Measurements from ENCODE around the gene TNFRSF18. TPM values are rescaled to one million over a fixed set of nuclear protein-coding genes. Genes with fewer than 3 reads are reported as not detected.

The TNFRSF18 gene
- polyA plus RNA-seq, 1 donor from 2014 or later = not detected

GRCh38 chr1:1194723-1195122 is 11.7 kb downstream of the TNFRSF18 start:
- Histone ChIP-seq H3K27ac (ENCODE audit: low read length) (no peak overlapping the region), H2AFZ (ENCODE audit: low read depth, low read length) (no peak overlapping the region), H3K79me2 (replicated peaks; ENCODE audit: insufficient read depth, low read length) (no peaks in the 10 kb centered on the region), H3K4me3 (ENCODE audit: low read length) (no peak overlapping the region), H3K9me3 (ENCODE audit: low read length) (no peaks in the 10 kb centered on the region), H3F3A (ENCODE audit: insufficient read depth, low read length, poor library complexity, severe bottlenecking) (no peaks in the 10 kb centered on the region), H3K27me3 (ENCODE audit: insufficient read depth, low read depth, low read length) (no peaks in the 10 kb centered on the region), H4K20me1 (ENCODE audit: insufficient read depth) (no peaks in the 10 kb centered on the region), H3K4me2 (ENCODE audit: low read length) (no peak overlapping the region), H3K9me2 (ENCODE audit: insufficient read depth, low read length) (no peaks in the 10 kb centered on the region), H3K9ac (ENCODE audit: low read length) (no peak overlapping the region), H3K36me3 (ENCODE audit: insufficient read depth, low read length) (no peaks in the 10 kb centered on the region)
- TF ChIP-seq POLR2AphosphoS5 (IDR thresholded peaks at IDR 0.05) = no peak
- no peak for TF ChIP-seq SMC3 (conservative IDR thresholded peaks at IDR 0.05; ENCODE audit: poor library complexity)

GRCh38 chr1:1191734-1192133 is 14.7 kb downstream of the TNFRSF18 start:
- Histone ChIP-seq H3K9me2 (ENCODE audit: insufficient read depth, low read length) (no peaks in the 10 kb centered on the region), H3K4me2 (ENCODE audit: low read length) (no peak overlapping the region), H2AFZ (ENCODE audit: low read depth, low read length) (no peak overlapping the region), H3K79me2 (replicated peaks; ENCODE audit: insufficient read depth, low read length) (no peaks in the 10 kb centered on the region), H3K27me3 (ENCODE audit: insufficient read depth, low read depth, low read length) (no peaks in the 10 kb centered on the region), H3K27ac (ENCODE audit: low read length) (no peak overlapping the region), H3F3A (ENCODE audit: insufficient read depth, low read length, poor library complexity, severe bottlenecking) (no peaks in the 10 kb centered on the region), H3K9me3 (ENCODE audit: low read length) (no peaks in the 10 kb centered on the region), H4K20me1 (ENCODE audit: insufficient read depth) (no peaks in the 10 kb centered on the region), H3K9ac (ENCODE audit: low read length) (no peak overlapping the region), H3K36me3 (ENCODE audit: insufficient read depth, low read length) (no peaks in the 10 kb centered on the region), H3K4me3 (ENCODE audit: low read length) (no peak overlapping the region)
- TF ChIP-seq TAF1 (IDR thresholded peaks at IDR 0.05; ENCODE audit: low read depth) (no peak), SMC3 (conservative IDR thresholded peaks at IDR 0.05; ENCODE audit: poor library complexity) (no peak), CTCF (IDR thresholded peaks at IDR 0.05; ENCODE audit: poor library complexity, severe bottlenecking) (no peak), POLR2AphosphoS5 (IDR thresholded peaks at IDR 0.05) (no peak), EZH2 (IDR thresholded peaks at IDR 0.05; ENCODE audit: borderline replicate concordance, insufficient read depth, low read length, poor library complexity, severe bottlenecking) (no peak), RAD21 (conservative IDR thresholded peaks at IDR 0.05) (no peak), EP300 (conservative IDR thresholded peaks at IDR 0.05; ENCODE audit: poor library complexity, severe bottlenecking) (no peak), MXI1 (conservative IDR thresholded peaks at IDR 0.05; ENCODE audit: poor library complexity, severe bottlenecking) (no peak), REST (IDR thresholded peaks at IDR 0.05; ENCODE audit: borderline replicate concordance) (no peak)

GRCh38 chr1:1189111-1189510 is 17.3 kb downstream of the TNFRSF18 start:
- Histone ChIP-seq H3K79me2 (replicated peaks; ENCODE audit: insufficient read depth, low read length) (no peaks in the 10 kb centered on the region), H3K4me3 (ENCODE audit: low read length) (no peak overlapping the region), H3K9ac (ENCODE audit: low read length) (no peak overlapping the region), H3K27ac (ENCODE audit: low read length) (no peak overlapping the region), H3K27me3 (ENCODE audit: insufficient read depth, low read depth, low read length) (no peaks in the 10 kb centered on the region), H3K36me3 (ENCODE audit: insufficient read depth, low read length) (no peaks in the 10 kb centered on the region), H3K9me2 (ENCODE audit: insufficient read depth, low read length) (no peaks in the 10 kb centered on the region), H3K9me3 (ENCODE audit: low read length) (no peaks in the 10 kb centered on the region), H4K20me1 (ENCODE audit: insufficient read depth) (no peaks in the 10 kb centered on the region), H2AFZ (ENCODE audit: low read depth, low read length) (no peak overlapping the region), H3K4me2 (ENCODE audit: low read length) (no peak overlapping the region), H3F3A (ENCODE audit: insufficient read depth, low read length, poor library complexity, severe bottlenecking) (no peaks in the 10 kb centered on the region)
- TF ChIP-seq RAD21 (conservative IDR thresholded peaks at IDR 0.05) (no peak), EP300 (conservative IDR thresholded peaks at IDR 0.05; ENCODE audit: poor library complexity, severe bottlenecking) (no peak), SMC3 (conservative IDR thresholded peaks at IDR 0.05; ENCODE audit: poor library complexity) (no peak), POLR2AphosphoS5 (IDR thresholded peaks at IDR 0.05) (no peak), EZH2 (IDR thresholded peaks at IDR 0.05; ENCODE audit: borderline replicate concordance, insufficient read depth, low read length, poor library complexity, severe bottlenecking) (no peak), MXI1 (conservative IDR thresholded peaks at IDR 0.05; ENCODE audit: poor library complexity, severe bottlenecking) (no peak), REST (IDR thresholded peaks at IDR 0.05; ENCODE audit: borderline replicate concordance) (no peak), TAF1 (IDR thresholded peaks at IDR 0.05; ENCODE audit: low read depth) (no peak), CTCF (IDR thresholded peaks at IDR 0.05; ENCODE audit: poor library complexity, severe bottlenecking) (no peak)

All from neural cell (in vitro differentiated cells).